Loucy (cell line): ENCODE results near the gene MC1R.

Experiments
- CTCF ChIP-seq: fragments of 200-600 bp; sonication (generic); conservative IDR thresholded peaks from 2 replicates; pipeline ENCODE4 v1.5.1; 2014; ENCODE audit warnings: mild to moderate bottlenecking, antibody characterized with exemption, low read length
- EZH2phosphoT487 ChIP-seq: fragments of 200-600 bp; IDR thresholded peaks from 2 replicates; pipeline ENCODE4 v1.6.1; 2018; ENCODE audit warnings: antibody characterized with exemption, mild to moderate bottlenecking, moderate library complexity, borderline replicate concordance

GRCh38 chr16:89944773-89945172 is 26.1 kb downstream of the MC1R start:
- no peak for TF ChIP-seq CTCF
- TF ChIP-seq EZH2phosphoT487 = no peak
